C4-2B (cell line): ENCODE data around the gene LDLRAD3.

Experiments used
- CTCF ChIP-seq: fragments of 450-650 bp; conservative IDR thresholded peaks from 2 replicates; pipeline ENCODE4 v1.5.1; 2017; ENCODE audit warnings: mild to moderate bottlenecking
- ZFX ChIP-seq: fragments of 450-650 bp; IDR thresholded peaks from 2 replicates; pipeline ENCODE4 v1.6.1; 2017

GRCh38 chr11:36229091-36229705 is 285.3 kb downstream of the LDLRAD3 start:
- TF ChIP-seq CTCF (no peak), ZFX (no peak)
